Body of pancreas (tissue), 4 donors: ENCODE results near the gene KRT16.
"Not testable (repeated sequence)": the region's sequence is repeated elsewhere in the genome, so short reads cannot be mapped to it uniquely, and the experiment has no call there.

Source experiments
- POLR2A ChIP-seq, 3 donors: fragments of 450-650 bp; IDR thresholded peaks; one replicate each; pipeline ENCODE4 v1.6.1; 2016; ENCODE audit warnings: antibody characterized with exemption in 3 of 3, mild to moderate bottlenecking in 2 of 3
- TF ChIP-seq, protein P1 (sequence below), 7 experiments: fragments of 450-650 bp in 4 of 7; fragments of 200-600 bp in 3 of 7; sonication (generic) in 3 of 7; IDR thresholded peaks; one replicate each; pipeline ENCODE4 v1.5.1; 2016 to 2019; ENCODE audit warnings: antibody characterized with exemption in 7 of 7

DNA sequence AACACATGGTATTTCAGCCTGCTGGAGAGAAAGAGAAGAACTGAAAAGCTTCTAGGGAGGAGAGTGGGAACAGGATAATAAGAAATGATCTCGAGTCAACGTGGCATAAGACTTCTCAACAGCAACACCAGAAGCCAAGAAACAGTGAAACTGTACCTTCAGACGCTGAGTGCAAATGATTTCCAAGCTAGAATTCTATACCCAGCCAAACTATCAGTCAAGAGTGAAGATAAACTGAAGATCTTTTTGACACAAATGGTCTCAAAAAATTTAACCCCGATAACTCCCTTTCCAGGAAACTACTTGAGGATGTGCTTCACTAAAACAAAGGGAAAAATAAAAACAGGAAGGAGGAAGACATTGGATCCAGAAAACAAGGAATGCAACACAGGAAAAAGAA, 5.6 kb downstream of the KRT16 start:
- not testable (repeated sequence) for TF ChIP-seq POLR2A (IDR thresholded peaks at IDR 0.05)
- TF ChIP-seq, protein P1, sequence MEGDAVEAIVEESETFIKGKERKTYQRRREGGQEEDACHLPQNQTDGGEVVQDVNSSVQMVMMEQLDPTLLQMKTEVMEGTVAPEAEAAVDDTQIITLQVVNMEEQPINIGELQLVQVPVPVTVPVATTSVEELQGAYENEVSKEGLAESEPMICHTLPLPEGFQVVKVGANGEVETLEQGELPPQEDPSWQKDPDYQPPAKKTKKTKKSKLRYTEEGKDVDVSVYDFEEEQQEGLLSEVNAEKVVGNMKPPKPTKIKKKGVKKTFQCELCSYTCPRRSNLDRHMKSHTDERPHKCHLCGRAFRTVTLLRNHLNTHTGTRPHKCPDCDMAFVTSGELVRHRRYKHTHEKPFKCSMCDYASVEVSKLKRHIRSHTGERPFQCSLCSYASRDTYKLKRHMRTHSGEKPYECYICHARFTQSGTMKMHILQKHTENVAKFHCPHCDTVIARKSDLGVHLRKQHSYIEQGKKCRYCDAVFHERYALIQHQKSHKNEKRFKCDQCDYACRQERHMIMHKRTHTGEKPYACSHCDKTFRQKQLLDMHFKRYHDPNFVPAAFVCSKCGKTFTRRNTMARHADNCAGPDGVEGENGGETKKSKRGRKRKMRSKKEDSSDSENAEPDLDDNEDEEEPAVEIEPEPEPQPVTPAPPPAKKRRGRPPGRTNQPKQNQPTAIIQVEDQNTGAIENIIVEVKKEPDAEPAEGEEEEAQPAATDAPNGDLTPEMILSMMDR (IDR thresholded peaks at IDR 0.05) = not testable (repeated sequence)
